ENCODE results near the gene CXorf58.
A peak's percentile ranks its signal among the peaks of the same experiment; 100 is the strongest.
"Not testable (repeated sequence)": the region's sequence is repeated elsewhere in the genome, so short reads cannot be mapped to it uniquely, and the experiment has no call there.

The CXorf58 gene

GRCh38 chrX:23907498-23908218 lies at the start of gene CXorf58, which contains the start of gene APOO:
TSS of gene CXorf58 (plus strand) at chrX:23908006. CDS start at chrX:23910303, 2,297 bp downstream.
TSS of gene APOO (minus strand) at chrX:23907938. CDS start at chrX:23907702, 236 bp downstream.
- peak; percentile 84 for DNase-seq (ENCODE audit: low read depth)

- not testable (repeated sequence) for DNase-seq (ENCODE audit: low read depth)
Observed at GRCh38 chrX:23859238-23859637, 48.6 kb upstream of the CXorf58 start.

GRCh38 chrX:23861215-23861896 lies 46.5 kb upstream of the CXorf58 start:
- DNase-seq (ENCODE audit: low read depth) = no peak

GRCh38 chrX:23861952-23862351 lies 45.9 kb upstream of the CXorf58 start:
- not testable (repeated sequence) for DNase-seq (ENCODE audit: low read depth)

GRCh38 chrX:23864742-23865326 lies 43.0 kb upstream of the CXorf58 start:
- DNase-seq (ENCODE audit: low read depth) = no peak

- DNase-seq (ENCODE audit: low read depth) = no peak
Observed at GRCh38 chrX:23870041-23870440, 37.8 kb upstream of the CXorf58 start.

GRCh38 chrX:23871905-23872546 lies 35.8 kb upstream of the CXorf58 start:
- DNase-seq (ENCODE audit: low read depth) = no peak

DNA sequence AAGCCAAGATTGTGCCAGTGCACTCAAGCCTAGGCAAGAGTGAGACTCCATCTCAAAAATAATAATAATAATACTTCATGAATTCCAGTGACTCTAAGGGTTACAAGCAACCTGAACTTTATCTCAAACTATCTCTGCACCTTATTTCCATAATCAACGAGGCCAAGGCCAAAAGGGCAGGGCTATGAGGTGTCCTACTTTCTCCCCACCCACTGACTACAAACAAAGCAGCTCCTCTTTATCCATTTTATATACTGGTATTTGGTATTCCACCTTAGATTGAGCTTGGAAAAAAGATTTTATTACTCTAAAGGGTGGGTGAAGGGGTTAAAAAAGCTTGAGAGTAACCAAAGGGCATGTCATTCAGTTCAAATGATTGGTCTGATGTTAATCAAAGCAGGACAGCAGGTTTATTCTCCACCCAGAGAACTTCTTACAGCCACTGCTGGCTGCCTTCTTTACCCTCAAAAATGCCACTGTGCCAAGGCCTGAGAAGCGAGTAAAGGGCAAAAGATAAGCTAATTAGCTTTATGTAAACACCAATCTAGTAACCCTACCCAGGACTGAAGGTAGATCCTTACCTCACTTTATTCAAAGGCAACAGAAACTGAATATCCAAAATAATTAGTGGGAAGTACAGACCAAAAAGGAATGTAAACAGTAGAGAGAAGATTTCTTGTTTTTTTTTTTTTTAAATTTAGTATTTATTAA lies 28.3 kb upstream of the CXorf58 start:
- no peak for DNase-seq (ENCODE audit: low read depth)

DNA sequence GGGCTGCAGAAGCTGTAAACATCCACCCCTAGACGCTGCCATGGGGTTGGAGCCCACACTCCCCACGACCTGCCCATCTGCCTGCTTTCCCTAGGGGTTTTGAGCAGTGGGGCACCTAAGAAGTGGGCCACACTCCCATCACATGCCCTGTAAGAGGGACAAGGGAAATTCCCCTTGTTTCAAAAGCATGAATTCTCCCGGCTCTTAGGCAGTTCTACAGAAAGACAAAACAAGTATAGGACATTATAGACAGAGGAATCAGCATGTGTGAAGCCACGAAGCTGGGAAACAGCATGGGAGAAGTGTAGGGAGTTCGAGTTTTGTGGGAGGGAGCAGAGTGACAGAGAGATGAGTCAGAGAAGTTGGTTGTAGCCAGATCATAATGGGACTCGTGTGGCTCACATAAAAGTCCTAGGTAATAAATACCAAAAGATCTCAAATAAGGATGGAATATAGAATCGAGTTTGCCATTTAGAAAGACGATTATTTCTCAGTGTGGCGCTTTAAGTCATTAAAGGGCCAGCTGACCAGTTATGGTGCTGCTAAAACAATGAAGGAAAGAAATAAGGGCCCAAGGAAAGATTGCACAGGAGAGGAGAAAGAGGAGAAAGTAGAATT lies 24.0 kb upstream of the CXorf58 start:
- no peak for DNase-seq (ENCODE audit: low read depth)

GRCh38 chrX:23884427-23885024 lies 23.3 kb upstream of the CXorf58 start:
- no peak for DNase-seq (ENCODE audit: low read depth)

GRCh38 chrX:23885803-23886202 lies 22.0 kb upstream of the CXorf58 start:
- DNase-seq (ENCODE audit: low read depth) = no peak

GRCh38 chrX:23887451-23887850 lies 20.4 kb upstream of the CXorf58 start:
- DNase-seq (ENCODE audit: low read depth) = no peak

DNA sequence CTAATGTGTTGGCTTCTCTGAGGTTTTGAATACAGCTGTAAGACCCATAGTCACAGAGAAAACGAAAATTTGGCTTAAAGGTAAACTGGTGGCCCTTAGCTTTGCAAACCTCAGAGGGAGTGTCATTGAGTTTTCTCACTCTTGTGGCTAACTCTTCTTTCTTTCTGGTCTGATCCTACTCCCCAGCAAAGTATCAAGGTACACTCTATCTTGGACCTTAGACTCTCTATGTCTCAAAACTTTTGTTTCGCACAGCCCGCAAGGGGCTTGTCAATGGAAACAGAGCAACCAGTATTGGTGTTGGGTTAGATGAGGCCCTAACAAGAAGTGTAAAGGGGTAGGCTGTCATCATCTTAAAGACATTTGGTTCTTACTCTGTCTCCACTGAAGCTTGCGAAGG lies 19.9 kb upstream of the CXorf58 start:
- no peak for DNase-seq (ENCODE audit: low read depth)

DNA sequence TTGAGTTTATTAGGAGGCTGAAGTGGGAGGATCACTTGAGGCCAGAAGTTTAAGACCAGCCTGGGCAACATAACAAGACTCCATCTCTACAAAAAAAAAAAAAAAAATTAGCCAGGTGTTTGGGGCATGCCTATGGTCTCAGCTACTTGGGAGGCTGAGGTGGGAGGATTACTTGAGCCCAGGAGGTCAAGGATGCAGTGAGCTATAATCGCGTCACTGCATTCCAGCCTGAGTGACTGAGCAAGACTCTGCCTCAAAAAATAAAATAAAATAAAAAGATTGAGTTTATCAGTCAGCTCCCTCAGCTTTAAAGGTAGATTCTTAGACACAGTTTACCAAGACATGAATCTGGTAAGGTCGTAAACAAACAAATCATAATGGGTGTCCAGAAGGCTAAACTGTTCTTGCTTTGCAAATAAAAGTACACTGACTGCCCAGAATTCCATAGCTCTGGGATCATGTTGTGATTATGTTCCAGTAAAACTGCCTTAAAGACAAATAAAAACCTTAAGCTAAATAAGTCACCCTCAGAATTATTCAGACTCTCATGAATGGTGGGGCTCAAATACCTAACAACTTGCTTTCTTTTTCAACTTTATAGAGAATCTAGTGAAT lies 18.8 kb upstream of the CXorf58 start:
- no peak for DNase-seq (ENCODE audit: low read depth)

- no peak for DNase-seq (ENCODE audit: low read depth)
Observed at GRCh38 chrX:23890933-23891332, 16.9 kb upstream of the CXorf58 start.

DNA sequence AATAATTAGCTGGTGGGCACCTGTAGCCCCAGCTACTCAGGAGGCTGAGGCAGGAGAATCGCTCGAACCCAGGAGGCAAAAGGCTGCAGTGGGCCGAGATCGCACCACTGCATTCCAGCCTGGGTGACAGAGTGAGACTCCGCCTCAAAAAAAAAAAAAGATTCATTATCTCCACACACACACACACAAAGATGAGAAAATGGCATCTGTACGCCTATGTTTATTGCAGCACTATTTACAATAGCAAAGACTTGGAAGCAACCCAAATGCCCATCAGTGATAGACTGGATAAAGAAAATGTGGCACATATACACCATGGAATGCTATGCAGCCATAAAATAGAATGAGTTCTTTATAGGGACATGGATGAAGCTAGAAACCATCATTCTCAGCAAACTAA lies 12.8 kb upstream of the CXorf58 start:
- DNase-seq (ENCODE audit: low read depth) = not testable (repeated sequence)

DNA sequence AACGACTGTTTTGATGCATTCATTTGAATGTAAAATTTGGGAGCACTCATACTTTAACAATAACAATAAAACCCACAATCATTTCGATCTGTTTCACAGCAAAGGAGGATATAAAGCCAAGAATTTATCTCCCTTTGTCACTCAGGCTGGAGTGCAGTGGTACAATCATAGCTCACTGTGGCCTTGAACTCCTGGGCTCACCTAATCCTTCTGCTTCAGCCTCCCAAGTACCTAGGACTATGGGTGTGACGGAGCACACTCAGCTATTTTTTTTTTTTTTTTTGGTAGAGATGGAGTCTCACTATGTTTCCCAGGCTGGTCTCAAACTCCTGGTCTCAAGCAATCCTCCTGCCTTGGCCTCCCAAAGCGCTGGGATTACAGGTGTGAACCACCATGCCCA lies 11.3 kb upstream of the CXorf58 start:
- DNase-seq (ENCODE audit: low read depth) = not testable (repeated sequence)

DNA sequence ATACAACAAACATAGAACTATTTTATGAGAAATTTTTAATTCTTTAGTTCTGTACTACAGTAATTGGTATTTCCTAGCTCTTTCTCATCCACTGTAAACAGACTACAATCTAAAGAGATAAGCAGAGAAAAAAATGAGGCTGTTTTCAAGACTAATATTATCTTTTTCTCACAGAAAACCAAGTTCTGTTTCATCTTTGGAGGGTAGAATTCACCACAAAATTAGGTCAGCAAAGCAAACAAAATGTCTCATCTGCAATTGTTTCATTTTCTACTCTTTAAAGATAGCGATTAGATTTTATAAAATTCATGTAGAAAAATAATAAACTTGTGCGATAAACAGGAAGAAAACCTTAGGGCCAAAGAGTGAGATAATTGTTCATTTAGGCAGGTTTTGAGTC lies 10.8 kb upstream of the CXorf58 start:
- DNase-seq (ENCODE audit: low read depth) = no peak

GRCh38 chrX:23898412-23898959 lies 9.3 kb upstream of the CXorf58 start:
- no peak for DNase-seq (ENCODE audit: low read depth)

DNA sequence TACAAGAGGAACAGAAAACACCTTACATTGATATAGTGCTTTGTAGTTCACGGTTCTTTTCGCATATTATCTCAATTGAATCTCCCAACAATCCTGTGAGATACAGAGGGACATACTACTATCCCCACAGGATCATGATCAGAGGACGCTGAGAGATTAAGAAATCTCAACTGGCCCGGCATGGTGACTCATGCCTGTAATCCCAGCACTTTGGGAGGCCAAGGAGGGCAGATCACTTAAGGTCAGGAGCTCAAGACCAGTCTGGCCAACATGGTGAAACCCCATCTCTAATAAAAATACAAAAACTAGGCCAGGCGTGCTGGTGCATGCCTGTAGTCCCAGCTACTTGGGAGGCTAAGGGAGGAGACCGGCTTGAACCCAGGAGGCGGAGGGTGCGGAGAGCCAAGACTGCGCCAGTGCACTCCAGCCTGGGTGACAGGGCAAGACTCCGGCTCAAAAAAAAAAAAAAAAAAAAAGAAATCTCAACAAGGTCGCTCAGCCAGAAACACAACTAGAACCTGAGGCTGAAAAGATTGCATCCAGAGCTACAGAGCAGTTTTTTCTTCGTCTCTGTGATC lies 7.5 kb upstream of the CXorf58 start:
- DNase-seq (ENCODE audit: low read depth) = no peak

Data from activated T-helper 9 cell treated with anti-CD3 and anti-CD28 coated beads, Interleukin-2, amount 50 U/mL, for 16 hours (primary cell).